OCI-LY1 (cell line): ENCODE measurements around the gene CYTL1.

Source experiments
- H2AFZ ChIP-seq: fragments of 200-600 bp; sonication (generic), shearing (Covaris generic); 2 replicates; pipeline ENCODE4 v1.6.0; 2014; ENCODE audit warnings: antibody characterized with exemption, mild to moderate bottlenecking, low read length
- H3F3A ChIP-seq: fragments of 200-600 bp; sonication (generic), shearing (Covaris generic); 2 replicates; pipeline ENCODE4 v1.6.0; 2014; ENCODE audit warnings: mild to moderate bottlenecking, antibody characterized with exemption, low read length, moderate library complexity; ENCODE audit not compliant: insufficient read depth
- H3K27ac ChIP-seq: fragments of 200-600 bp; sonication (generic); 2 replicates; pipeline ENCODE4 v1.5.1; 2014; ENCODE audit warnings: low read length, mixed run types, mild to moderate bottlenecking, low read depth; ENCODE audit not compliant: poor library complexity, severe bottlenecking
- H3K27me3 ChIP-seq: fragments of 200-600 bp; sonication (generic); 2 replicates; pipeline ENCODE4 v1.6.0; 2014; ENCODE audit warnings: antibody characterized with exemption, mild to moderate bottlenecking, low read length, moderate library complexity; ENCODE audit not compliant: insufficient read depth
- H3K36me3 ChIP-seq: fragments of 200-600 bp; sonication (generic); 2 replicates; pipeline ENCODE4 v1.6.1; 2014; ENCODE audit warnings: mild to moderate bottlenecking, antibody characterized with exemption, low read length, moderate library complexity, mixed read lengths; ENCODE audit not compliant: insufficient read depth
- H3K4me1 ChIP-seq: fragments of 200-600 bp; sonication (generic); 2 replicates; pipeline ENCODE4 v1.5.1; 2014; ENCODE audit warnings: mild to moderate bottlenecking, low read length, moderate library complexity; ENCODE audit not compliant: insufficient read depth, severe bottlenecking
- H3K4me2 ChIP-seq: fragments of 200-600 bp; sonication (generic), shearing (Covaris generic); 2 replicates; pipeline ENCODE4 v1.6.1; 2014; ENCODE audit warnings: low read length
- H3K4me3 ChIP-seq: fragments of 200-600 bp; sonication (generic); 2 replicates; pipeline ENCODE4 v1.5.1; 2014; ENCODE audit warnings: low read length, low read depth, mild to moderate bottlenecking, mixed read lengths; ENCODE audit not compliant: poor library complexity, severe bottlenecking
- H3K79me2 ChIP-seq: fragments of 200-600 bp; shearing (Covaris generic); 2 replicates; pipeline ENCODE4 v1.6.1; 2016; ENCODE audit warnings: mixed run types, low read length, mixed read lengths; ENCODE audit not compliant: insufficient read depth
- H3K9ac ChIP-seq: fragments of 200-600 bp; sonication (generic), shearing (Covaris generic); 2 replicates; pipeline ENCODE4 v1.6.1; 2014; ENCODE audit warnings: mild to moderate bottlenecking, low read length, mixed read lengths
- H3K9me2 ChIP-seq: fragments of 200-600 bp; sonication (generic), shearing (Covaris generic); 2 replicates; pipeline ENCODE4 v1.6.1; 2014; ENCODE audit warnings: low read depth, mild to moderate bottlenecking, low read length, mixed read lengths
- H3K9me3 ChIP-seq: fragments of 200-600 bp; shearing (Covaris generic); 2 replicates; pipeline ENCODE4 v1.6.1; 2014; ENCODE audit warnings: low read length, mixed read lengths
- H4K20me1 ChIP-seq: fragments of 200-600 bp; sonication (generic), shearing (Covaris generic); 2 replicates; pipeline ENCODE4 v1.6.0; 2016; ENCODE audit warnings: mild to moderate bottlenecking, low read length; ENCODE audit not compliant: insufficient read depth
- EZH2 ChIP-seq: fragments of 200-600 bp; sonication (generic), shearing (Covaris generic); IDR thresholded peaks from 2 replicates; pipeline ENCODE4 v1.8.0; 2017; ENCODE audit warnings: borderline replicate concordance, mixed run types, mild to moderate bottlenecking, antibody characterized with exemption, low read length, moderate library complexity, mixed read lengths
- TF ChIP-seq, protein P1 (sequence below): fragments of 200-600 bp; sonication (generic), shearing (Covaris generic); IDR thresholded peaks from 2 replicates; pipeline ENCODE4 v1.5.1; 2017; ENCODE audit warnings: mild to moderate bottlenecking, antibody characterized with exemption, low read length, moderate library complexity, mixed read lengths

The CYTL1 gene

DNA sequence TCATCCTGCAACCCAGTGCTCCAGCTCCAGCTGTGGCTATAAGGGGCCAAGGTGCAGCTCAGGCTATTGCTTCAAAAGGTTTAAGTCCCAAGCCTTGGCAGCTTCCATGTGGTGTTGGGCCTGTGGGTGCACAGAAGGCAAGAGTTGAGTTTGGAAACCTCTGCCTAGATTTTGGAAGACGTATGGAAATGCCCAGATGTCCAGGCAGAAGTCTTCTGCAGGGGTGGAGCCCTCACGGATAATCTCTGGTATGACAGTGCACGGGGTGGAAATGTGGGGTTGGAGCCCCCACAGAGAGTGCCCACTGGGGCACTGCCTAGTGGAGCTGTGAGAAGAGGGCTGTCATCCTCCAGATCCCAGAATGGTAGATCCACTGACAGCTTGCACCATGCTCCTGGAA lies 44.5 kb downstream of the CYTL1 start:
- Histone ChIP-seq H3K36me3 (no peaks in the 10 kb centered on the region), H3K4me1 (no peaks in the 10 kb centered on the region), H3K27me3 (no peaks in the 10 kb centered on the region), H3K4me2 (no peak overlapping the region), H3K27ac (no peak overlapping the region), H3F3A (no peaks in the 10 kb centered on the region), H2AFZ (no peak overlapping the region), H4K20me1 (no peaks in the 10 kb centered on the region), H3K9me3 (no peaks in the 10 kb centered on the region), H3K79me2 (no peaks in the 10 kb centered on the region), H3K4me3 (no peak overlapping the region), H3K9ac (no peak overlapping the region), H3K9me2 (no peaks in the 10 kb centered on the region)
- TF ChIP-seq EZH2 = no peak
- TF ChIP-seq, protein P1, sequence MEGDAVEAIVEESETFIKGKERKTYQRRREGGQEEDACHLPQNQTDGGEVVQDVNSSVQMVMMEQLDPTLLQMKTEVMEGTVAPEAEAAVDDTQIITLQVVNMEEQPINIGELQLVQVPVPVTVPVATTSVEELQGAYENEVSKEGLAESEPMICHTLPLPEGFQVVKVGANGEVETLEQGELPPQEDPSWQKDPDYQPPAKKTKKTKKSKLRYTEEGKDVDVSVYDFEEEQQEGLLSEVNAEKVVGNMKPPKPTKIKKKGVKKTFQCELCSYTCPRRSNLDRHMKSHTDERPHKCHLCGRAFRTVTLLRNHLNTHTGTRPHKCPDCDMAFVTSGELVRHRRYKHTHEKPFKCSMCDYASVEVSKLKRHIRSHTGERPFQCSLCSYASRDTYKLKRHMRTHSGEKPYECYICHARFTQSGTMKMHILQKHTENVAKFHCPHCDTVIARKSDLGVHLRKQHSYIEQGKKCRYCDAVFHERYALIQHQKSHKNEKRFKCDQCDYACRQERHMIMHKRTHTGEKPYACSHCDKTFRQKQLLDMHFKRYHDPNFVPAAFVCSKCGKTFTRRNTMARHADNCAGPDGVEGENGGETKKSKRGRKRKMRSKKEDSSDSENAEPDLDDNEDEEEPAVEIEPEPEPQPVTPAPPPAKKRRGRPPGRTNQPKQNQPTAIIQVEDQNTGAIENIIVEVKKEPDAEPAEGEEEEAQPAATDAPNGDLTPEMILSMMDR = no peak

DNA sequence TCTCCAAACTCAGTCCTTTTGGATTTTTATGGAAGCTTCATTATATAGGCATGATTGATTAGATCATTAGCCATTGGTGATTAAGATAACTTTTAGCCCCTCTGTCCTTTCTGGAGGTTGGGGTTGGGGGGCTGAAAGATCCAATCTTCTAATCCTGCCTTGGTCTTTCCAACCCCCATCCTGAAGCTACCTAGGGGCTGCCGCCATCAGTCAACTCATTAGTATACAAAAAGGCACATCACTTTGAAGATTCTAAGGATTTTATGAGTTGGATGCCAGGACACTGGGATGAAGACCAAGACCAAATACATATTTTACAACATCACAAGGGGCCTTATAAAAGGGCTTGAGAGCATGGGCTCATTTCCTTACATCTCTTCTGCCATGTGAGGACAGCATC lies 47.5 kb downstream of the CYTL1 start:
- no peaks in the 10 kb centered on the region for H3F3A ChIP-seq
- no peaks in the 10 kb centered on the region for H3K4me1 ChIP-seq
- no peaks in the 10 kb centered on the region for H3K27me3 ChIP-seq
- no peaks in the 10 kb centered on the region for H3K9me3 ChIP-seq
- H2AFZ ChIP-seq = no peak overlapping the region
- no peaks in the 10 kb centered on the region for H3K9me2 ChIP-seq
- no peaks in the 10 kb centered on the region for H3K79me2 ChIP-seq
- H3K27ac ChIP-seq = no peak overlapping the region
- H4K20me1 ChIP-seq = no peaks in the 10 kb centered on the region
- H3K4me3 ChIP-seq = no peak overlapping the region
- H3K36me3 ChIP-seq = no peaks in the 10 kb centered on the region
- TF ChIP-seq EZH2 = no peak
- TF ChIP-seq, protein P1 = no peak
- no peak overlapping the region for H3K4me2 ChIP-seq
- no peak overlapping the region for H3K9ac ChIP-seq

- no peaks in the 10 kb centered on the region for H4K20me1 ChIP-seq
- H3K27me3 ChIP-seq = no peaks in the 10 kb centered on the region
- no peak overlapping the region for H3K4me3 ChIP-seq
- no peaks in the 10 kb centered on the region for H3K4me1 ChIP-seq
- no peaks in the 10 kb centered on the region for H3K9me3 ChIP-seq
- no peaks in the 10 kb centered on the region for H3K9me2 ChIP-seq
- H3K4me2 ChIP-seq = no peak overlapping the region
- H3K27ac ChIP-seq = no peak overlapping the region
- no peak overlapping the region for H3K9ac ChIP-seq
- TF ChIP-seq, protein P1 = no peak
- TF ChIP-seq EZH2 = no peak
- no peaks in the 10 kb centered on the region for H3K36me3 ChIP-seq
- no peaks in the 10 kb centered on the region for H3K79me2 ChIP-seq
- H3F3A ChIP-seq = no peaks in the 10 kb centered on the region
- H2AFZ ChIP-seq = no peak overlapping the region
These were observed 50.0 kb downstream of the CYTL1 start for GRCh38 chr4:4969298-4969697.
